Measurements from ENCODE around the gene EFNA5.
A peak's percentile ranks its signal among the peaks of the same experiment; 100 is the strongest.

Gene EFNA5

DNA sequence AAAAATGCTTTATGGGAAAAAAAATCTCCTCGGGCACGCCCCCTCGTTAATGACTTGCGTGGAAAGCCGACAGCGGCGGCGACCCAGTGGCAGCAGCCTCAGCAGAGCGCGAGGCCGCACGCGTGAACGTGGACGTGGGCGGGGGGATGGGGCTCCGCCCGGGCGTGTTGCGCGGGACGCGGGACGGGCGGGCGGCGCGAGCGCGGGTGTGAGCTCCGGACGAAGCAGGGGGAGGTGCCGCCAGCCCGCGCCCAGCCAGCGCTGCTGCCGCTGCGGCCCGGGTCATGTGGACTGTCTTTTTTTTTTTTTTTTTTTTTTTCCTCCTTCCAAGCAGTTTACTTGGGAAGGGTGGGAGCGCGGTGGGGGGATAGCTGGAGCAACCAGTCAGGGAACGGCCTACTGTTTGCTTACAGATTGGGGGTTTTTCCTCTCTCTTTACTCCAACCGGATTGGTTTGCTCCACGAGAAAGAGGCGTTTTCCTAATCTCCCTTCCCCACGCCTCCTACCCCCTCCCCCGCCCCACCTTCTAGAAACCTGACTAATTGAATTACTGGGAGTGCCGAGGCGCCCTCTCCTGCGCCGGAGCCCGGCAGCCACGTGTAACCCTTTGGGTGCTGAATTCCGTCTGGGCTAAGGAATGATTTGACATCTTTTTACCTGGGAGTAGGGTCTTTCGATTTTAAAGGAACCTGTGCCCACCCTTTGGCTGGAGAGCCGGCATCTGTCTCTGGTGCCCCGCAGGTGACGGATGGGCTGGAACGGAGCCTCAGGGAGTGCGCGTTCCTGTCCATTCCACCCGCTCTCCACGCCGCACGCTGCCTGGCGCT, 1.7 kb upstream of the EFNA5 start:
- DNase-seq, result peak; percentile 92

DNA sequence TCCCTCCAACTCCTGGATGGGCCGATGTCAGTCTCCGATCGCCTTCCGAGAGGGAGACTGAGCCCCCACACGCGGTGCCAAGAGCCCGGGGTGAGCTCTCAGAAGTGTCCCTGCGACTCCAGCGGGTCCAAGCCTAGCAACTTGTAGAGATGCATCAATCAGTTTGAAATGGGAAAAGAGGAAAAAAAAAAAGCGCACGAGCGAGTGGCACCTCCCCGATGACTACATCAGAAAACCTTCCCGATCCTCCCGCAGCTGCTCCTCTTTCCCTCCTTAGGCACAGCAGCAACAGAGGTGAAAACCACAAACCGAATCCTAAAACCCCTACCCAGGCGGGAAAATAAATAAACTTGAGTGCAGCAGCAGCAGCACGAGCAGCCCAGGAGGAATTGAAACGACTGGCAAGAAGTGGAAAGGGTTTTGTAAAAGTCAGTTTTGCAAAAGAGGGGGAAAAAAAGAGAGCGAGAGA, 1.0 kb upstream of the EFNA5 start:
- DNase-seq, result peak; percentile 84

DNA sequence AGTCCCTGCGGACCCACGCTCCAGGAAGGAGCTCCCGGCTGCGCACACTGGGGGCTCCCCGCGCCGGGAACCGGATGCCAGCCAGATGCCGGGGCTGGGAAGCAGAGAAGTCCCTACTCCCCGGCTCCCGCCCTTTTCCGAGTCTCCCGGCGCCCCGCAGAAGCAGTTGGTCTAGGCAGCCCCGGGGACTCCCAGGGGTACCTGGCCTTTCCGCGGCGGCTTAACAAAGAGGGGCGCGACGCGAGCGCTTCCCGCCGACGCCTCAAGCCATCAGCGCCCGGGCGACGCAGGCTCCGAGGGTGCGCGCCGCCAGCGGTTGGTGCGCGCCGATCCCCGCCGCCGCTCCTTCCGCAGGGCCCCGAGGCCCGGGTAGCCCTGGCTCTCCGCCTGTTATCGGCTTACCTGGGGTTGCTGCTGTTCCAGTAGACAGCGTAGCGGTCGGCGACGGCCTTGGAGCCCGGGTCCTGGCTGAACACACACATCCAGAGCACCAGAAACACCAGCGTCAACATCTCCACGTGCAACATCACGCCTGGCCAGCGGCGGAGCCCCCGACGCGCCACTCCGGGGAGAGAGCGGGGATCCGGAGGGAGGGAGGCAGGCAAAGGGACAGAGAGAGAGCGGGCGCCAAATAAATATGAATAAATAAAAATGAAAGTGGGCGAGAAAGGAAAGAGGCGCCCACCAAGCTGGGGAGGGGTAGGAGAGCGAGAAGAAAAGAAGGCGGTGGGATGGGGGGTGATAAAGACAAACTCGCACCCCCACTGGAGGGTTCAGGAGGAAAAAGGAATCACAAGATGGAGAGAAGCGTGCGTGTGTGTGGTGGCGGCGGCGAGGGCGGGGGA, 428 bp downstream of the EFNA5 start:
- DNase-seq, result peak; percentile 70

DNA sequence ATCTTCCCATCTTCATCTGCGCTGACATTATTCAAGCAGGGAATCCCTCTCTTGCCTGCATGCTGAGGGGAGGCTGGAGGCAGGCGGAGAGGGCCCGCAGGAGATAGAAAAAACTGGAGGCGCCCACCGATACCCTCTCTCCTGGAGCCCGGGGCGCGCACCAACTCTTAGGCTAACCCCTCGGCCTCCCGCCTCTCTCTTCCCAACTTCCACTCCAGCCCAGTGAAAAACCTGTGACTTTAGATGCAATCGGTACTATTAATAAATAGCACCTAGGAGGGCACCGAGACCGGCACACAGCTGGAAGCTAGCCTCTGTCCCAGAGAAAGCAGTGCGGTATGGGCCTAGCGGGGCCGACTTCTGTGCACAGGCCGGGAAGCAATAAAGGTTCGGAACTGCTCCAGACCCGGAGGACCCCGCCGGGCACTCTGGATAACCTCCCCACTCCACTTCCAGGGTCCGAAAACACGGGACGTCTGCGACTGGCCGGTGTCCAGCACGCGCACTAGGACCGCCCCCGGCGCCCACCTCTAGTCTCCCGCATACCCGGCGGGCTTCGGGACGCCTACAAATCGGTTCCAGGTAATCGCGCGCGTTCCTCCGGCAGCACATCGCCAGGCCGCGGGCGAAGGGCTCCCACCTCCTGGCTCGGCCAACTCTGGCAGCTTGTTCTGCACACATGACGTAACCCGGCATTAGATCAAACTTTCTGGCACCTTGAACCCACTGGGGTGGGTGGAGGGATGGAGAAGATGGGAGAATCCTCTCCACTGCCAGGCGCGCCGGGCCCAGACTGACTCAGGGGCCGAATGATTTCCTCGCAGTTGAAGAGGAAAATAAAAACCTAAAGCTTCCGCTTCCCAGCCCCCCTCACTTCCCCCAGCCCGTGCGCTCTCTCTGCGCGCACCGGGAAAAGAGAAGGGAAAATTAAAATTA, 1.4 kb downstream of the EFNA5 start:
- peak; percentile 45 for DNase-seq

DNA sequence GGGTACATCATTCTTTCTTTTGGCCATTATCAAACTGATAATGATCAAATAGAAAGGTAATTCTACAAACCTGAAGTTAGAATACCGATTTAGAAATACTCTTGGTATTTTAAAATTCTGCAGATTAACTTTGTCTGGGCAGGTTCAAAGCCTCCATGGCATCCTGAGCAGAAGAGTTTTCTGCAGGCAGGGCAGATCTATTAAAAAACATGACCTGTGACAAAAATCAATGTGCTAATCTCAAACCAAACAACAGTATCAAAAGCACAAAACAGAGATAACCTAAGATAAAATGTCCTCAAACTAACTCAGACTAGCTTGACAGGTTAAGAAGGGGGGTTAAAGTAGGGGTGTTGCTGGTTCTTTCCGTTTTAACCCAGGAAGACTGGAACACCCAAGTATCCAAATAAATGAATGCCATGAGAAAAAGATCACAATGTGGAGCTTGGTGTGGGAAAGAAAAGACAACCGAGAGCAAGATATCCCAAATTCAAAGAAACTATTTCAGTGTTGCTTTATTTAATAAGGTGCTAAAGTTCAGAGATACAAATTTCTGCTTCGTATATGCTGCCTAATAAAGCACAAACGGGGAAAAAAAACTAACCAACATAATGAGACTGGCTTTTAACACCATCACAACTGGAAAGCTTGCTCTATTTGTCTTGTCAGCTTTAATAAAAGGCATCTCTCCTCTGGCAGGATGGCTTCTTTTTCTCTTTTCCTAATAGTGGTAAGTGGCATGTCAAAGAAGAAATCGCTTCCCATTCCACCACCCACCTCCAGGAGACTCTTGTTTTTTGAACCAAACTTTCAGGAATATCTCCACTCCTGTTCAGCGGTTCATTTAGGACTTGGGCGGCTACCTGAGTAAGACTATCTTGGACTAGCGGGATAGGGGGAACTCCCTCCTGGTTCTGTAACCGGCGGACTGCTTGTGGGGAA, 2.3 kb downstream of the EFNA5 start:
- DNase-seq, result peak; percentile 37

DNA sequence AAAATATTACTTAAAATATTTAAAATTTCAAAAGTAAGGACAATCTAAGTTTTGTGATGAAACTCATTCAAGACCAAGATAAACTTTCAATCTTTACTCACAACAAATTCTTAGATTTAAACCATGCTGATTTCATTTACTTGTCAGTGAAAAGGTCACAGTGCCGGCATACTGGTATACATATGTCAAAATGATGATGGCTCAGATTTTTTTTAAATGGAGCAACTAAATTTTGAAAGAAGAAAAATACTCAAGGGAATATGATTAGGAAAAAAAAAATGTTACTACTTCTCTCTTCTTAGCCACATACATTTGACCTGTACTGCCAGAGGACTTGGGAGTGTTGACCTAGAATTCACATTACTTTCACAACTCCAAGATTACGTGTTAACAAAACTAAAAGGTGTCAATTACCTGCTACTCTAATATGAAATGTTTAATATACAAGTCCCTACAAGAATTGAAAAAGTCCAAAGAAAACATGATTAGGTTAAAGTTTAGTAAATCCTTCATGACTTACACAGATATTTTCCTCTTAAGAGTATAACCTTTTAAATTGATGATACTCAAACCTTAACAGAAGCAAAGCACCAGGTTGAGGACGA, 4.6 kb downstream of the EFNA5 start:
- DNase-seq, result no peak

DNA sequence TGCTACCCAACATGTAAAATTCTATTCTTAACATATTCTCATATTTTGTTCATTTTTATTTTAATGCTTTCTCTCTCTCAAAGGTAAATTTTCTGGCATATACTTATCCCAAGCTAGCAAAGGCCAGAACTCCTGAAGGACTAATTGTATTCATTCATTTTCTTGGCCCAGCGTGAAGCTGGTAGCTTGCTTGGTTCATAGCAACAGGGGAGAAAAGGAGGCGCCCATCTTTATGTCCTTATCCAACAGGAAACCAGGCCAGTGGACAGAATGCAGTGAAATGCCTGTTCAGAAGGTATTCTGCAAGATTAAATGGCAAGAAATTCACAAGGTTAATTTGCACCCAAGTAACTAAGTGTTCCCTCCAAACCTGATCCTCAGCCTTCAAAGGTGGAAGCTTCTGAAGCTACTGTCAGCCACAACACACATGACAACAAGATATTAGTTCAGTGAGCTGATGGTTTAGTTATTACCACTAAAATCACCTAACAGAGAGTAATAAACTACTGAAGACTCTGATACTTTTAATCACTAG, 5.6 kb downstream of the EFNA5 start:
- DNase-seq, result no peak

DNA sequence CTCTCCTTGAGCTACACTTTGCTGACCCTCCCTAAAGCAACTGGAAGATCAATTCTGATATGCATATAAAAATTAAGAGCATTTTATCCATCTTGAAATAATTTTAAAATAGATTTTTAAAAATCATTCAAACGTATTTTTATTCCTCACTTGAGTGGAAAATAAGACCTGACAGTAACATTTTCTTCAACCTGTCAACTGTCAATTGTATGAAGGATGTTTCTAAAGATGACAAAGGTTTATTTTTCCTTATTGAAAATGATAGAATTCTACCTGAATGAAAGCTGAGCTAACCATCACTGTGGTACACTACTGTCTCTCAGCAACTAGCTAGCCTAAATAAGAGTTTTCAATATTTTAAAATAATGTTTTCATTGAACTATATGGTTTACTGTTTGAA, 7.0 kb downstream of the EFNA5 start:
- no peak for DNase-seq

DNA sequence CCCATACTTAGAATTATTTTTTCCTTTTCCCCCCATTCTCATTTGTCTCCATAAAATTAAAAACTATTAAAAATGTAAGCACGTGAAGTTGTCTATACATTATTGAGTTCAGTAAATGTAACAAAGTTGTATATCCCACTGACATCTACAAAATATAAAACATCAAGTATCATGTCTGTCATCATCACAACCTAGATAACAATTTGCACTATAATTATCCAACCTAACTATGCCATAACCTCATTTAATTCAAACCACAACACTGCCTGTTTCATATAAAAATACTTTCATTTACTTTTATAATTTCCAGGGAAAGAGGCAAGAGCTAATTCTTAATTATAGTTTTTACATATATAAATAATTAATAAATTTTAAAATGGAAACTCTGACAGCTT, 9.1 kb downstream of the EFNA5 start:
- no peak for DNase-seq

DNA sequence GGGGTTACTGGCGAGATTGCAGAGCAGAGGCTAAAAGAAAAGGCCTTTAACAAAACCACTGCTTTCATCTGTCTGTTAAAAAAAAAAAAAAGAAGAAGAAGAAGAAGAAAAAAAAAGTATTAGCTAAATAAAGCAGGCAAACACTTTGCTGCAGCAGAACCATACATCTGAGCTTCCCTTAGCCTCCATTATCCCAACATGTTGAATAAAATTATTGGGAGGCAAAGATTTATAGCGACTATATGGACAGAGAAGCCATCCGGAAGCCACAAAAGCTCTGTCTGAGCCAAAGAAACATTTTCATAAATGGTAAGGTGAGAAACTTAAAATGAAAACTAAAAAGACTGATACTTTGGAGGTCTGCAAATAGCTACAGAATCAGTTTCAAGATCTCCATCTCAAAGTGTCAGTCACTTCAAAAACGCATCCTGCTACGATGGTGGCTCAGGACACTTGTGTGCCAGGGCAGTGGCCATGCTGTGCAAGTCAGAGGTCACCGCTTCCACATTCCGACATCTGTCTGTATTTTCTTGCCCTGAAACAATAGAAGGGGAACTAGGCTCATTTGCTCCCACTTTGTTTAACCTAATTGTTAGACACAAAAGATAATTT, 9.6 kb downstream of the EFNA5 start:
- no peak for DNase-seq

DNA sequence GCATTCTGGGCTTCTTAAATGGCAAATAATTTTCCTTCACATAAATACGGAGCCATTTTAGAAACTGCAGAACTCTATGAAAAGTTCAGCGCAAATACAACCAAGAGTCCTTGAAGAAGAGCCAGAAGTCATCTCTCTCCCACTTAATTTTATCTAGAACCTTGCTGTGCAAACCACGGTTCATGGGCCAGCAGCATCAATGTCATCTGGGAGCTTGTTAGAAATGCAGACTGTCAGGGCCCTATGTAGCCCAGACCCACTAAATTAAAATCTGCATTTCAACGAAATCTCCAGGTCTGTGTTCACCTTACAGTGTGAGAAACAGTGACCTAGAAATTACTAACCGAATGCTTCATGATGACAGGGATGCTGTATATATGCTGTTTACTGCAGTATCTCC, 12.2 kb downstream of the EFNA5 start:
- DNase-seq, result no peak

DNA sequence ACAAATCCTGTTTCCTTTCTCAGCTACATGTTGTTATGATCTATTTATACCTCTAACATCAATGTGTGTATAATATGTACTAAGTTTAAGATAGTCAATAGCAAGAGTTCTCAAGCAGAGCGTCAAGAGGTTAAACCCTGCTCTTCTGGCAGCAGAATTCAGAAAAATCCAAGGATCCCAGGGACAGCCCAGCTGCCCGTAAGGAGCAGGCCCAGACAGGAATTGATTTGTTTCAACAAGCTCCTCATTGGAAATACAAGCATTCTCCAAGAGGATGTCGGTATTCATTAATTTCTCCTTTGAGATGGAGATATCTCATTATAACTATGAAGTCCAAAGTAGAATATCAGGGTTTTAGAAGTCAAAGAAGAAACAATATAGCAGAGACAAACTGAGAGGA, 14.9 kb downstream of the EFNA5 start:
- DNase-seq, result no peak

DNA sequence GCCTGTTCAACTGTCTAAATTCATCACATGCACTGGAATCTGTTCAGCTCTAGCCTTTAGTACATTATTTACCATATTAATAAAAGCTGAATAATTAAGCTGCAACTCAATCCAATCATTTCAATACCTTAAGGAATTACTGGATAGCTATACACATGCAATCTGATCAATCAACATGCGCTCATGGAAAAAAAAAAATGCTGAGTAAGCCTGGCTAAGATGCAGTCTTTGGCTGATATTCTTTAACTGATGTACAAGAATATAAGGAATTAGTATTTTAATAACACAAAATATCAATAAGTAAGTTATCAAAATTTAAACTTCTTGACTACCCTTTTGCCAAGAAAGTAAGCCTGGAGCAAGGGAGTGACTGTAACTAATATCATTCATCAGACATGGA, 15.9 kb downstream of the EFNA5 start:
- DNase-seq, result no peak

DNA sequence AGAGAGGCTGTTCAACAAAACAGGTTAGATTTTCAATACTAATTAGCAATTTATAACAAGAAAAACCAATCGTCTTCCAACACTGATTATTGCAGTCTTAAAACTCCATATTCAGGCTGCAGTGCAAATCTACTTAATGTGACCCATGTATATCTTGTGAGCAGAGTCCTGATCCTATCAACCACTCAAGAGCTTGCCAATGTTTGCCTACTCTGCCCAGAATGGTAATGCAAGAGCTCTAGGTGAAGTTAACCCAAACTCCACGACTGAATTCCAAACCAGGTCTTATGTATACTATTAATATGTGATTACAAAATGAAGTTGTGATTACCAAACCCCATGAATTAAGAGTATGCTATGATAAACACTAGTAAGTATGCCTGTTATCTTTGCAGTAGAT, 17.1 kb downstream of the EFNA5 start:
- DNase-seq, result no peak

DNA sequence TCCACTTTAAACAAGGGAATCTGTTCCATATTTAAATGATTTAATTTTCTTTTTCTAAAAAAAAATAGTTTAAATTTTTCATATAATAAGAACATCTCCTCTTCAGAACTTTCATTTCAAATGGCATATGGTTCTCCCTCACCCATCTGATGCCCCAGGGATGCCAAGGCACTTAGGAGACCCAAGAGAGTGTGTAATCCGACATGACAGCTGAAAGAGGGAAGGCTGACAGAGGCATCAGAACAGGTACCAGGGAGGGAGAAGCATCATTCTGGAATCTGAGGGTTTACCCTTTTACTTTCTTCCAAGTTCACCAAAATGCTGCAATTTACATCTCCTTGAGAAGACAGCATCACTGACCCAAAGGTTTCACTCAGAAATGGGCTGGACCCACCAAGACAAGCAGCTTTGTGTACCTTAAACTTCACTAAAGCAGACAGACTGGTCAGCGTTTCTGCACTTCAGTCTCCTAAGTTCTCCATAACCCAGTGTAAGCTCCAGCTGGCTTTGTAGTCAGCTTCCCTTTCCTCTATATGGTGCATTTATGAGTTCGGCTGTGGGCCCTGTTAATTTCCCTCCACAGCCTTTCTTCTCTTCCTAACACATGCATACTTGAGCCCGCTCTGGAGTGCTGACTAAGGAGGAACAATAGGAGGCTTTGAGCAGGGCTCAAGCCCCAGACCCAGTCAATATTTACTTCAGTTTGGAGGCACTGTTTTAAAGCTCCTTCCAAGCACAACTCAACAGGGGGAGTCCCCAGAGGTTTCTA, 17.7 kb downstream of the EFNA5 start:
- DNase-seq, result no peak

DNA sequence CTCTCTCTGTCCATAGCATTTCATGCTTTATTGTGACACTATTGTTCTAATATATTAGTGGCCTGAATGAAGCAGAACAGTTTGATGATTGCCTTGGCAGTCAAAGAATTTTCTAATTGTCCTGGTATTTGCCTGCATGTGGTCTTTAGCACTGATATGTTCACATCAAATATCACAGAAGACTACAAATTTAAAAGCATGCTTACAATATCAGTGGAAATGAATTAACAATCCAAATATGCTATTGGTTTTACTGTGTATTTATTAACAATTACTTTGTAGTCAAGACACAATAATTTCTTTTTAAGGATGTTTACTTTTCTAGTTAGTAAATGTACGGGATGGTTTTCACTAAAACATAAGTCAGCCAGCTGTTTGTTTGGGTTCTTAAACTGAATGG, 18.3 kb downstream of the EFNA5 start:
- no peak for DNase-seq

DNA sequence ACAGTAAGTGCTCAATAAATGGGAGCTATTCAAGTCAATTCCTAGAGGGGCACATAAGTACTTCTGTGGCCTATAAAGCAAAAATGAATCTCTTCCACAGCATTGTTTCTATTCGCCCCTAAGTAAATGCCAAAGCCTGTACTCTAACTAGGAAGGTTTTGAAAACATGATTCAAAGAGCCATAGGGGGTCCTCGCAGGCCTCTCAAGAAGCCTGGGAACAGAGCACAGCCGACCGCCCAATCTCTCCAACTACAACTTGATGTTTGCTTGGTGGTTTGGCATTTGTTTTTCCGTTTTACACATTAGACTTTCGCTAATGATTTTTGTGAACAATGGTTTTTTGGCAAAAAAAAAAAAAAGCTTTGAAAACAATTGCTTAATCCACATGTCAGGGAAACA, 19.4 kb downstream of the EFNA5 start:
- DNase-seq, result no peak

DNA sequence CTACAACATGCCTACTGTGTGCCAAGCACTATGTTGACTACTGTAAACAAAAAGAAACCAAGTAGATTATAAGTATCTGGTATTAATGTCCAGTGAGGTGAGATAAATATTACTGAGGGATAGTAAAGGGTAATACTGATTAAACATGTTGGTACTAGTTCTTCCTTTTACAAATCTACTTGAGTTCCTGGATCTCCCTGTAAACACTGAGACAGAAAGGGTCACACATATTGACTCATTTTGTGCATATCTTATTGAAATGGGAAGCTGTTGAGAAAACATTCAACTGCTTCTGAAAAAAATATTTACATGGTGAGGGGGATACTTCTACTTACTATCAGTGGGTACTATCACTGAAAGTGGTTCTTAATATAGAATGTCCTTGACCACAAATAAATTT, 24.3 kb downstream of the EFNA5 start:
- no peak for DNase-seq

DNA sequence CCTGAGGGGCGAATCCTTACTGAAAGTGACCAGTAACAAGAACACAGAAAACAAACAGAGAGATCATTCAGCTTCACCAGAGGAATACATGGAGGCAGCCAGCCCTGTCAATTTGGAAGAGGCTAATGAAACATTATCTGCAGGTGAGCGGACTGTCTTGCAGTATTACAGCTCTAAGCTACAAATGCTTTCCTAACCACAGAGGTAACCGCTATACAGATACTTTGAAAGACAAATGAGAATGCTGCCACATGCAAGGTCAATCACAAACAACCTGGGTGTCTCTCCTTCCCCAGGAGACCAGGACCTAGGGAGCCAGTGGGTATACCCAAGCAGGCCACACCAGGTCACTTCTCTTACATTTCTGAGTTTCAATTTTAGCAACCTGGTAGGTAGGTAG, 30.2 kb downstream of the EFNA5 start:
- DNase-seq, result no peak

DNA sequence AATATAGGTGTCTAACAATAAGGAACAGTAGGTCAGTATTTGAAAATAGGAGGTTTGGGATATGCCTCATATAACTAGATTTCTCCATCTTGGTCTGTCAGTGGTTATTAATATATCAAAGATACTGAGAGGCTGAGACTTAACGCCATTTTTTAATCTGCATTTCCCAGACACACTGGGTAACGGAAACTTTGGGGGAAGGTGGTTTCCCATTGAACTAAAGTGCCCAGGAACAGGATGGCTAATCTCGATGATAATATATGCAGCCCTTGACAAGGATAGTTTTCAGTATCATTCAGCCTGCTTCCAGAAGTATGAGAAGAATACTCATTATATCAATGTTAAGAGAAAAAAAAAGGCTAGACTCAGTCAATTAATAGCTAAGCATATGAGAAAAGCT, 30.7 kb downstream of the EFNA5 start:
- no peak for DNase-seq
